Osteocyte (in vitro differentiated cells): Measurements from ENCODE around the gene CRADD. TPM values are rescaled to one million over a fixed set of nuclear protein-coding genes. Genes with fewer than 3 reads are reported as not detected.

Source experiments
- DNase-seq: peaks from one replicate; pipeline ENCODE4 v3.0.0; 2021; ENCODE audit warnings: mixed read lengths; ENCODE audit not compliant: unreplicated experiment; ENCODE audit errors: extremely low spot score
- H3K27ac Mint-ChIP-seq: one replicate; pipeline ENCODE4 v1.8.0; 2021; ENCODE audit warnings: mild to moderate bottlenecking, mixed read lengths; ENCODE audit not compliant: unreplicated experiment
- H3K27me3 Mint-ChIP-seq: one replicate; pipeline ENCODE4 v1.8.0; 2021; ENCODE audit warnings: mixed read lengths; ENCODE audit not compliant: unreplicated experiment
- H3K36me3 Mint-ChIP-seq: one replicate; pipeline ENCODE4 v1.8.0; 2021; ENCODE audit warnings: mixed read lengths; ENCODE audit not compliant: unreplicated experiment
- H3K4me1 Mint-ChIP-seq: one replicate; pipeline ENCODE4 v1.8.0; 2021; ENCODE audit warnings: mixed read lengths; ENCODE audit not compliant: unreplicated experiment
- H3K4me3 Mint-ChIP-seq: one replicate; pipeline ENCODE4 v1.8.0; 2021; ENCODE audit warnings: mild to moderate bottlenecking, moderate library complexity, mixed read lengths; ENCODE audit not compliant: unreplicated experiment
- H3K9me3 Mint-ChIP-seq: one replicate; pipeline ENCODE4 v1.8.0; 2021; ENCODE audit warnings: mixed read lengths; ENCODE audit not compliant: unreplicated experiment
- CTCF ChIP-seq: fragments of 200-600 bp; sonication (generic); IDR thresholded peaks from 2 replicates; pipeline ENCODE4 v1.5.0; 2021; ENCODE audit warnings: antibody characterized with exemption, mild to moderate bottlenecking, moderate library complexity
- total RNA-seq: library from RNA; stranded (reverse); gene quantifications from 2 replicates; pipeline ENCODE4 v1.2.1, GENCODE V29; 2021

The CRADD gene
- total RNA-seq, 1 donor from 2014 or later: 13.8 TPM

- DNase-seq: no peak
- Mint-ChIP-seq H3K4me1 (peaks cover 44% of the 10 kb centered on the region), H3K36me3 (no peaks in the 10 kb centered on the region), H3K27ac (no peak overlapping the region), H3K9me3 (no peaks in the 10 kb centered on the region), H3K4me3 (no peak overlapping the region), H3K27me3 (no peaks in the 10 kb centered on the region)
- TF ChIP-seq CTCF: no peak
These were observed 85.9 kb downstream of the CRADD start for GRCh38 chr12:93762912-93763553.

GRCh38 chr12:93763746-93764147 is 86.6 kb downstream of the CRADD start:
- Mint-ChIP-seq H3K9me3 (no peaks in the 10 kb centered on the region), H3K4me1 (peaks cover 50% of the 10 kb centered on the region), H3K27me3 (no peaks in the 10 kb centered on the region), H3K4me3 (no peak overlapping the region), H3K36me3 (no peaks in the 10 kb centered on the region), H3K27ac (no peak overlapping the region)
- no peak for DNase-seq
- no peak for TF ChIP-seq CTCF

- H3K4me1 Mint-ChIP-seq: peaks cover 35% of the 10 kb centered on the region
- no peak overlapping the region for H3K4me3 Mint-ChIP-seq
- no peak overlapping the region for H3K27ac Mint-ChIP-seq
- no peaks in the 10 kb centered on the region for H3K9me3 Mint-ChIP-seq
- TF ChIP-seq CTCF: no peak
- no peaks in the 10 kb centered on the region for H3K27me3 Mint-ChIP-seq
- DNase-seq: no peak
- no peaks in the 10 kb centered on the region for H3K36me3 Mint-ChIP-seq
These were observed 89.2 kb downstream of the CRADD start for GRCh38 chr12:93766371-93766770.

- DNase-seq: no peak
- Mint-ChIP-seq H3K27ac (peak overlapping the region; percentile 57), H3K9me3 (no peaks in the 10 kb centered on the region), H3K4me1 (peaks cover 33% of the 10 kb centered on the region), H3K27me3 (no peaks in the 10 kb centered on the region), H3K4me3 (no peak overlapping the region), H3K36me3 (no peaks in the 10 kb centered on the region)
- TF ChIP-seq CTCF: peak; percentile 81
These were observed 89.8 kb downstream of the CRADD start for GRCh38 chr12:93766796-93767523.

- Mint-ChIP-seq H3K9me3 (no peaks in the 10 kb centered on the region), H3K36me3 (no peaks in the 10 kb centered on the region), H3K27me3 (no peaks in the 10 kb centered on the region), H3K27ac (peak overlapping the region; percentile 57), H3K4me3 (no peak overlapping the region), H3K4me1 (peaks cover 30% of the 10 kb centered on the region)
- no peak for TF ChIP-seq CTCF
- DNase-seq: no peak
These were observed 90.3 kb downstream of the CRADD start for GRCh38 chr12:93767524-93767863.
